Activated T-helper 17 cell treated with anti-CD3 and anti-CD28 coated beads, Interleukin-2, amount 50 U/mL, for 72 hours (primary cell): Measurements from ENCODE around the gene GDE1. TPM values are rescaled to one million over a fixed set of nuclear protein-coding genes. Genes with fewer than 3 reads are reported as not detected.
"Not testable (repeated sequence)": the region's sequence is repeated elsewhere in the genome, so short reads cannot be mapped to it uniquely, and the experiment has no call there.

Source experiments
- ATAC-seq: fragments of 150-1000 bp; cut with Tn5 transposase; replicated peaks from 2 replicates; pipeline ENCODE4 v1.10.0; 2021; ENCODE audit warnings: mild to moderate bottlenecking, moderate library complexity
- H3K27ac Mint-ChIP-seq: one replicate; pipeline ENCODE4 v1.8.0; 2022; ENCODE audit warnings: mixed read lengths
- H3K27me3 Mint-ChIP-seq: one replicate; pipeline ENCODE4 v1.8.0; 2022; ENCODE audit warnings: mixed read lengths
- H3K36me3 Mint-ChIP-seq: one replicate; pipeline ENCODE4 v1.8.0; 2022; ENCODE audit warnings: low read depth, mild to moderate bottlenecking, mixed read lengths
- H3K4me1 Mint-ChIP-seq: one replicate; pipeline ENCODE4 v1.8.0; 2022; ENCODE audit warnings: mixed read lengths
- H3K4me3 Mint-ChIP-seq: one replicate; pipeline ENCODE4 v1.8.0; 2022; ENCODE audit warnings: mild to moderate bottlenecking, mixed read lengths
- H3K9me3 Mint-ChIP-seq: one replicate; pipeline ENCODE4 v1.8.0; 2022; ENCODE audit warnings: mixed read lengths
- total RNA-seq, 2 donors: library from RNA; stranded (reverse); gene quantifications; one replicate each; pipeline ENCODE4 v1.2.3, GENCODE V29; 2022

GDE1 gene, protein sequence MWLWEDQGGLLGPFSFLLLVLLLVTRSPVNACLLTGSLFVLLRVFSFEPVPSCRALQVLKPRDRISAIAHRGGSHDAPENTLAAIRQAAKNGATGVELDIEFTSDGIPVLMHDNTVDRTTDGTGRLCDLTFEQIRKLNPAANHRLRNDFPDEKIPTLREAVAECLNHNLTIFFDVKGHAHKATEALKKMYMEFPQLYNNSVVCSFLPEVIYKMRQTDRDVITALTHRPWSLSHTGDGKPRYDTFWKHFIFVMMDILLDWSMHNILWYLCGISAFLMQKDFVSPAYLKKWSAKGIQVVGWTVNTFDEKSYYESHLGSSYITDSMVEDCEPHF
- total RNA-seq, result 10 to 100 TPM; 24.2 to 36.9 TPM

DNA sequence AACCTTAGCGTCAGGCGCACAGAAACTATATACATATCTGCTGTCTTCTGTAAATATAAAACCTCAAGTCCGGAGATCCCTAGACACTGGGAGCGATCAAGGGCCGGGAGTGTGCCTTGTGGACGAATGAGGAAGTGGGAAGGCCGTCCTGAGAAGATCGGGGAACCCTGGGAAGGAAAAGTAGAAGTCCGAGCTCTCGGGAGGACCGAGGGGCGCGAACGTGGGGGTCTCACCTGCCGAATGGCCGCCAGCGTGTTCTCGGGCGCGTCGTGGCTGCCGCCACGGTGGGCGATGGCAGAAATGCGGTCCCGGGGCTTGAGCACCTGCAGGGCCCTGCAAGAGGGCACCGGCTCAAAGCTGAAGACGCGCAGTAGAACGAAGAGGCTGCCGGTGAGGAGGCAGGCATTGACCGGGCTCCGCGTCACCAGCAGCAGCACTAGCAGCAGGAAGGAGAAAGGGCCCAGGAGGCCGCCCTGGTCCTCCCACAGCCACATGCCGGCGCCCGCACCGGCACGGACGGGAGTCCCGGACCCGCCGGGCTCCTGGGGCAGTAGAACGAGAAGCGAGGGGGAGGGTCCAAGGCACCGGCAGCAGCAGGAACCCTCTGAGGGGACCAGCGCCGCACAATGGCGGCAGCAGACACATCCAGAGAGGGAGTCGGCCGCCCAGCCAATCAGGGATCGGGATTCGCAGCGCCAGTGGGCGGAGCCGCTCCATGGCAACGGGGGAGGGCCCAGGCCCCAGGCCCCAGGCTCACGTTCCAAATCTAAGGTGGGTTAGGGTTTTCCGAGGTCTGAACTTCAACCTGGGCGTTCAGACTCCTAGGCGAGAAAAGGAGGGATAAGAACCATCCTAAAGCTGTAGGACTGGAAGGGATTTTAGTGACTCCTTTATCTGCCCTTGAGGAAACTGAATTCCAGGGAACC is at the start of gene GDE1:
TSS of gene GDE1 (minus strand) at position 628 of the 926 bp plus-strand sequence. CDS start at position 494, 134 bp downstream.
- Mint-ChIP-seq H3K36me3 (peaks cover 8% of the 10 kb centered on the region), H3K27me3 (no peaks in the 10 kb centered on the region), H3K27ac (peak within 1 kb of the TSS; percentile 95), H3K4me1 (peaks cover 33% of the 10 kb centered on the region), H3K9me3 (no peaks in the 10 kb centered on the region), H3K4me3 (peak within 1 kb of the TSS; percentile 98)
- ATAC-seq, result peak; percentile 84

DNA sequence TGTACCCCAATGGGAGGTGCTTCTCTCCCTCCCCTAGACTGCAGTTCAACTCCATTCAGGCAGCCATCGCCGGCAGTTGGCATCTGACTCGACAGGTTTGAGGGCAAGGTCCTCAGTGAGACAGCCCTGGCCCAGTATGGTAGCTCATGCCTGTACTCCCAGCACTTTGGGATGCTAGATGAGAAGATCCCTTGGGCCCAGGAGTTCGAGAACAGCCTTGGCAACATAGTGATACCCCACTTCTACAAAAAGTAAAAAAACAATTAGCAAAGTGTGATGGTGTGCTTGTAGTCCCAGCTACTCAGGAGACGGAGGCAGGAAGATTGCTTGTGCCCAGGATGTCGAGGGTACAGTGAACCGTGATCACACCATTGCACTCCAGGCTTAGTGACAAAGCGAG is 45.7 kb upstream of the GDE1 start:
- H3K27me3 Mint-ChIP-seq, result no peaks in the 10 kb centered on the region
- no peaks in the 10 kb centered on the region for H3K9me3 Mint-ChIP-seq
- ATAC-seq, result no peak
- no peak overlapping the region for H3K4me3 Mint-ChIP-seq
- peak overlapping the region; percentile 38 for H3K27ac Mint-ChIP-seq
- peaks cover 77% of the 10 kb centered on the region for H3K36me3 Mint-ChIP-seq
- H3K4me1 Mint-ChIP-seq, result peaks cover 5% of the 10 kb centered on the region

DNA sequence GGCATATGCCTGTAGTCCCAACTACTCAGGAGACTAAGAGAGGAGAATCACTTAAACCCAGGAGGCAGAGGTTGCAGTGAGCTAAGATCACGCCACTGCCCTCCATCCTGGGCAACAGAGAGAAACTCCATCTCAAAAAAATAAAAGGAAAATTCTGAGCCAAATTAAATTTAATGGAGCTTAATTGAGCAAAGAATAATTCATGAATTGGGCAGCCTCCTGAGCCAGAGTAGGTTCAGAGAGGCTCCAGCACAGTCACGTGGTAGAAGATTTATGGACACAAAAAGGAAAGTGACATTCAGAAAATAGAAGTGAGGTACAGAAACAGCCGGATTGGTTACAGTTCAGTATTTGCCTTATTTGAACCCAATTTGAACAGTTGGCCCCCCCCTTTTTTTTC is 44.5 kb upstream of the GDE1 start:
- no peak overlapping the region for H3K27ac Mint-ChIP-seq
- H3K9me3 Mint-ChIP-seq, result no peaks in the 10 kb centered on the region
- no peaks in the 10 kb centered on the region for H3K27me3 Mint-ChIP-seq
- H3K4me3 Mint-ChIP-seq, result no peak overlapping the region
- peaks cover 65% of the 10 kb centered on the region for H3K36me3 Mint-ChIP-seq
- ATAC-seq, result no peak
- peaks cover 5% of the 10 kb centered on the region for H3K4me1 Mint-ChIP-seq

DNA sequence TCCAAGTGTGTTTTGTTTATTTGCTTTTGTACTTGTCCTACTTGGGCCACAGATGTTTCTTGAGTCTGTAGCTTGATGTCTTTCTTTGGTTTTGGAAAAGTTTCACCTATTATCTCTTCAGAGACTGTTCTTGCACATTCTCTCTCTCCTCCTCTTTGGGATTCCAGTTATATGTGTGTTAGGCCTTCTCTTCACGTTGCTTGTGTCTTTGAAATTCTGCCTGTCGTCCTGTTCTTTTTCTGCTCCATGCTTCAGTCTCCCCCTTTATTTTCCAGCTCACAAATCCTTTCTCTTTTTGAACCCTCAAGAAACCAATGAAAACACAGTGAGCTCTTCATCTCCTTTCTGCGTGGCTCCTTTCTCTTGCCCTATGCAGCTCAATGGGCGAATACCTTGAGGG is 41.5 kb upstream of the GDE1 start:
- no peaks in the 10 kb centered on the region for H3K9me3 Mint-ChIP-seq
- no peak for ATAC-seq
- H3K27me3 Mint-ChIP-seq, result no peaks in the 10 kb centered on the region
- peak overlapping the region; percentile 13 for H3K27ac Mint-ChIP-seq
- no peak overlapping the region for H3K4me3 Mint-ChIP-seq
- H3K4me1 Mint-ChIP-seq, result peaks cover 5% of the 10 kb centered on the region
- peaks cover 39% of the 10 kb centered on the region for H3K36me3 Mint-ChIP-seq

DNA sequence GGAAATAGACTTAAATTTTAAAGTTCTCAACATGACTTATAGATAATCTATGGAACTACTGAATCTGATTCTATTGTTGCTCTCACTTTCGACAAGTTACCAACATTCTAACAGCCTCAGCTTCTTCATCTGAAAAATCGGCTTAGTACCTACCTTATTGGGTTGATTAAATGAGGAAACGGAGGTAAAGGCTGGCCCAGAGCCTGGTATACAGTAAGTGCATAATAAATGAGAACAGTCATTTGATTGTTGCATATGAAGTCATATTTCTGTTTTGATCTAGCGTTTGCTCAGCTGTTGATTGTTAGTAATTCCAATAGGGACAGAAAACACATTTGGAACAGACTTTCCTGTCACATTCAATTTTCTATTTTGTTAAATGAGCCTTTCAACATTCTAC is 38.2 kb upstream of the GDE1 start:
- Mint-ChIP-seq H3K27ac (no peak overlapping the region), H3K27me3 (no peaks in the 10 kb centered on the region), H3K36me3 (peaks cover 17% of the 10 kb centered on the region), H3K4me3 (no peak overlapping the region), H3K9me3 (no peaks in the 10 kb centered on the region), H3K4me1 (peaks cover 11% of the 10 kb centered on the region)
- no peak for ATAC-seq

DNA sequence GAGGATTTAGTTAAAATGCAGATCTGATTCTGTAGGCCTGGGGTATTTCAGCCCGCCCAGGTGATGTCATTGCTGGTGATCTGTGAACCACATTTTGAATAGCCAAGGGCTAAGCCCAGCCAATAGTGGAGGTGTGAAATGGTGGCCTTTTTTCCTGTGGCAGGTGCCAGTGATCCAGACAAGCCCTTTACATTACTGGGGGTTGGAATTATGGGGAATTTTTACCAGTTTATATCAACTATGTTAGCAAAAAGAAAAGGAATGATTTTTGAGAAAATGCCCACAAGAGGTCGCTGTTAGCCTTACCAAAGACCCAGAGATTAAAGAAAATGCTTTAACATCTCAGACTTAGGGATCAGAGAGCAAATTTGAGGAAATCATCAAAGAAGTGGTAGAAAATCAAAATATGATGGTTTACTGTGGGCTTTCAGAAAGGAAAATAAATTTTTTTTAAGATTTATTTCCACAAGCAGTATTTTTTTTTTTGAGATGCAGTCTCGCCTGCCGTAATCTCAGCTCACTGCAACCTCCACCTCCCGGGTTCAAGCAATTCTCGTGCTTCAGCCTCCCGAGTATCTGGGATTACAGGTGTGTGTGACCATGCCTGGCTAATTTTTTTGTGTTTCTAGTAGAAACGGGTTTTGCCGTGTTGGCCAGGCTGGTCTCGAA is 37.5 kb upstream of the GDE1 start:
- peaks cover 14% of the 10 kb centered on the region for H3K36me3 Mint-ChIP-seq
- H3K9me3 Mint-ChIP-seq, result no peaks in the 10 kb centered on the region

DNA sequence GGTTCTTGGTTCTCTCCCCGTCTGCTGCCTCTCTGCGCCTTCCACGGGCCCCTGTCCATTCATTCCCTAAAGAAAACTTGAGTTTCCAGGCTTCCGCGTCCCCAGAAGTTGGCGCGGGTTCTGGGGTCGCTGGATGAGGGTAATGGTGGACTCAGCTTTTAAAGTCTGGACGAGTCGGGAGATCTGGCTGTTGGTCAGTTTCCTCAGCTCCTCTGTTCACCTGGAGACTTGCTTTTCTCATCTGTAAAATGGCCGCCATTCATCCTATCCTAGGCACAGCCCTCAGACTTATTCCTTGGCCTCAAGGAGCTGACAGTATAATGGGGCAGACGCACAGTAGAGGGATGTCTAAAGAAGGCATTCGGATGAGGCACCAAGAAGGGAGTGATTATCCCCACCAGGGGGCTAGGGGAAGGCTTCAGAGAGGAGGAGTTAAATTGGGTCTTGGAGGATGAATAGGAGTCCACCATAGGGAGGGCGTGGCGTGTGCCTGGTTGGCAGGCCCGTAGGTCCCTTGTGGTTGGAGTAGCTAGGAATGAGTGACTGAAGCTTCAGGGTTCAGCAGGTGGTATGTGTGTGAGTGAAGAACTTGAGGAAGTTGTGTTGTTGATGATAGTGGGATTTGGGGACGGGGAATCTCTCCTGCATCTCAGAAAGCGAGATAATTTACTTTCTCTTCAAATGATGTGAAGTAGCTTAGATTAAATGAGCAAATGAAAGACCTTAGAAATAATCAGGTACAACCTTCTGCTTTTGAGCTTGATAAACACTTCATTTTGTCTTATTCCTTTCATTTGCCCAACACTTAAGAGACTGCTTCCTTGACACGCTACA is 34.3 kb upstream of the GDE1 start:
- Mint-ChIP-seq H3K4me1 (peaks cover 5% of the 10 kb centered on the region), H3K36me3 (peaks cover 16% of the 10 kb centered on the region), H3K27ac (peak overlapping the region; percentile 96), H3K4me3 (peak overlapping the region; percentile 95), H3K27me3 (no peaks in the 10 kb centered on the region), H3K9me3 (no peaks in the 10 kb centered on the region)
- peak; percentile 31 for ATAC-seq

More for the DNA sequence above, 37.5 kb upstream of the GDE1 start:
- Mint-ChIP-seq H3K27ac (no peak overlapping the region), H3K4me1 (peaks cover 11% of the 10 kb centered on the region), H3K27me3 (no peaks in the 10 kb centered on the region), H3K4me3 (no peak overlapping the region)
- ATAC-seq, result no peak

DNA sequence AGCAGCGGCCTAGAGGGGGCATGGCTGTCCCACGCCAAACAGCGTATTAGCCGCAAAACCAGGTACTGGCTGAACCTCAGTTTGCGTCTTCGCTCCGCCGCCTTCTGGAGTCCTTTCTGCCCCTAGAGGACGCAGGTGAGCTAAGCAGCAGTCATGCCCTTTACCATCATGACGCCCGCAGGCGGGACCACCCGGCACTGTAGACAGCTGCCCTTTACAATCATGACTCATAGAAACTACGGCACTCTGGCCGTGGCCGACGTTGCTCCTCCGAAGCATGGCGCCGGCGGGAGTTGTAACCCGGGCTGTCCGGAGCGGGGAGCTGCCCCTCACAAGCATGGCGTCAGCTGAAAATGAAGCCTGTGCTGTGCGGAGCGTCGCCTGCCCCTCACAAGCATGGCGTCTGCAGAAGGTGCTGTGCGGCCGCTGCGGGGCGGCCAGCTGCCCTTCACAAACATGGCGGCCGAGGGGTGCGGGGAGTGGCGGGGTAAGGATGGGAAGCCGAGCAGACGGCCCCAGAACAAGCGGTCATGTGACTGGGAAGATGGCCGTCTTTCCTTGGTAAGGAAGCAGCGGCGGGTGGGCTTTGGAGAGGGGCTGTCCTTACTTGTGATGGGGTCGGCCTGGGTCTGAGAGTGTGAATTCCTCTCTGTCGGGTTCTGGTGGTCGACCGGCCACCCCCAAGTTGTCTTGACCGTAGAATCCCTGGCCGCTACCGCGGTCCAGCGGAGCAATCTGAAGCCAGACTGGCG is 33.5 kb upstream of the GDE1 start, which contains the start of gene VPS35L:
TSS of gene VPS35L (plus strand) at position 518 of the 752 bp plus-strand sequence. CDS start at position 545, 27 bp downstream.
- Mint-ChIP-seq H3K4me1 (peaks cover 5% of the 10 kb centered on the region), H3K9me3 (no peaks in the 10 kb centered on the region), H3K4me3 (peak within 1 kb of the TSS; percentile 95), H3K27ac (peak within 1 kb of the TSS; percentile 96), H3K27me3 (no peaks in the 10 kb centered on the region), H3K36me3 (peaks cover 20% of the 10 kb centered on the region)
- ATAC-seq, result peak; percentile 94

DNA sequence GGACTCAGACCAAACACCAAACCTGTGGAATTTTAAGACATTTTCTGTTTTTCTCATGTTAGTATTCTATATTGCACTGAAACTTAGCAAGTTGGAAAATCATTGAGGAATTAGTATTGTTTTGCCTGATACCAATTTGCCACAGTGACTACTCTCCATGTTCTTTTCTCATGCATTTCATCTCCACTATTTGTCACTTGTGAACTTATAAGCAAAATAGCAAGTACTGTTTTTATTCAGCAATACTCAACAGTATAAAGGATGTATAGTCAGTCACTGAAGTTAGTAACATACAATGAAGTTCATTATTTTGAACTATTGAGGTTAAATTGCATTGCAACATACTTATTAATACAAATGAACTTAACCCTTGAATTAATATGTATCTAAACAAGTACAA is 27.8 kb upstream of the GDE1 start:
- peaks cover 62% of the 10 kb centered on the region for H3K36me3 Mint-ChIP-seq
- no peak overlapping the region for H3K4me3 Mint-ChIP-seq
- peak; percentile 37 for ATAC-seq
- H3K9me3 Mint-ChIP-seq, result no peaks in the 10 kb centered on the region
- no peaks in the 10 kb centered on the region for H3K27me3 Mint-ChIP-seq
- H3K27ac Mint-ChIP-seq, result no peak overlapping the region
- H3K4me1 Mint-ChIP-seq, result no peaks in the 10 kb centered on the region

DNA sequence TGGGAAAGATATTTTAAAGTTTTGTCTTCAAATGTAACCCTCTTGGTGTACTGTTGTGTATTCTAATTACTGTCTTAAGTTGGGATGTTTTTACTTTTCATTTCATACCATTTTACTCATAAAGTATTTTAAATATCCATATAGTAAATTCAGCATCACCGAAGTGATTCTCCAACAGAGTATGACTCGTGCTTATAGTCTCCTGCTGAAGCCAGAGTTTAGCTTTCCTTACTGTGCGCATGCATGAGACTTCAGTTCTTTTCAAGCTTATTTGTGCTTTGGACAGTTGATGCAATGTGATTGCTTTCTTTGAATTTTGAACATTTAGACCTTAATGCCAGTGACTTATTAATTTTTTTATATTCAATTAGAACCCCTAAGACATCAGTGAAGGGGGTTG is 26.2 kb upstream of the GDE1 start:
- H3K36me3 Mint-ChIP-seq, result peaks cover 76% of the 10 kb centered on the region
- no peaks in the 10 kb centered on the region for H3K4me1 Mint-ChIP-seq
- no peak overlapping the region for H3K27ac Mint-ChIP-seq
- H3K9me3 Mint-ChIP-seq, result no peaks in the 10 kb centered on the region
- ATAC-seq, result no peak
- no peak overlapping the region for H3K4me3 Mint-ChIP-seq
- no peaks in the 10 kb centered on the region for H3K27me3 Mint-ChIP-seq

DNA sequence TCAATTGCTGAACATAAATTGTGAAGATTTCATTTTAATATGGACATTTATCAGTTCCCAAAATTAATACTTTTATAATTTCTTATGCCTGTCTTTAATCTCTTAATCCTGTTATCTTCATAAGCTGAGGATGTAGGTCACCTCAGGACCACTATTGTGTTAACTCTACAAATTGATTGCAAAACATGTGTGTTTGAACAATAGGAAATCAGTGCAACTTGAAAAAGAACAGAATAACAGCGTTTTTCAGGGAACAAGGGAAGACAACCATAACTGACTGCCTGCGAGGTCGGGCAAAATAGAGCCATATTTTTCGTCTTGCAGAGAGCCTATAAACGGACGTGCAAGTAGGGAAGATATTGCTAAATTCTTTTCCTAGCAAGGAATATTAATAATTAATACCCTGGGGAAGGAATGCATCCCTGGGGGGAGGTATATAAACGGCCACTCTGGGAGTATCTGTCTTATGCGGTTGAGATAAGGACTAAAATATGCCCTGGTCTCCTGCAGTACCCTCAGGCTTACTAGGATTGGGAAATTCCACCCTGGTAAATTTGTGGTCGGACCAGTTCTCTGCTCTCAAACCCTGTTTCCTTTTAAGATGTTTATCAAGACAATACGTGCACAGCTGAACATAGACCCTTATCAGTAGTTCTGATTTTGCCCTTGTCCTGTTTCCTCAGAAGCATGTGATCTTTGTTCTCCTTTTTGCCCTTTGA is 21.5 kb upstream of the GDE1 start:
- not testable (repeated sequence) for H3K4me1 Mint-ChIP-seq, H3K27me3 Mint-ChIP-seq, H3K27ac Mint-ChIP-seq, H3K4me3 Mint-ChIP-seq, ATAC-seq, H3K9me3 Mint-ChIP-seq
- H3K36me3 Mint-ChIP-seq, result peaks cover 85% of the 10 kb centered on the region

DNA sequence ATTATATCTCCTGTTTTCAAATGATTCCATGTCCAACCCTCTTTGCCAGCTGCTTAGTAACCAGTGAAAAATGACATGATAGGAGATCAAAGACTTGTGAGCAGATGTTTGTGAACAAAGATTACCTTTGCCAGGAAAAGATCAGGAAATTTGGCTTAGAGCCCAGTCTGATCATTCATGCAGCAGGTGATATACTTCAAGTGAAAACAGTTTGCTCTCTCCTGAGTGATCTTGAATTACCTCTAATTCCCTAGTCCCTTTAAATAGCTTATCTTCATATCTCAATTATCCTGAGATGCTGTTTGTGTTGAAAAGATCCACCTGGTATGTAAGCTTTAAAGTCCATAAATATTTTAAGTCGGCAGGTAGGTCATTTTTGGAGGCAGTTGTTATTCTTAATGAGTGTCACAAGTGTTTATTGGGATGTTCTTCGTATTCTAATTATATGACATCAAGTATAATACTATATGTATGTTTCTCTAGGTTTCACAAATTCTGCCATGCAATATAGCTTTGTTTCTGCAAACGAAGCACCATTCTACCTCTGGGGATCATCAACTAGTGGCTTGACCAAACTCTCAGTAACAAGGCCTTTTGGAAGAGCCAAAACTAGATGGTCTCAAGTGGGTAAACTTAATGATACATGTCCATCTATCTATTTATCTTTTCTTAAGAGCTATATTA is 20.4 kb upstream of the GDE1 start:
- Mint-ChIP-seq H3K27me3 (no peaks in the 10 kb centered on the region), H3K27ac (no peak overlapping the region), H3K4me1 (no peaks in the 10 kb centered on the region), H3K4me3 (no peak overlapping the region), H3K36me3 (peaks cover 76% of the 10 kb centered on the region), H3K9me3 (no peaks in the 10 kb centered on the region)
- no peak for ATAC-seq
